Fibroblast of villous mesenchyme (primary cell): ENCODE data around the gene CIITA. TPM values are rescaled to one million over a fixed set of nuclear protein-coding genes. Genes with fewer than 3 reads are reported as not detected.
"Not testable (repeated sequence)": the region's sequence is repeated elsewhere in the genome, so short reads cannot be mapped to it uniquely, and the experiment has no call there.

Experiments
- DNase-seq: peaks from one replicate; pipeline ENCODE4 v3.0.0-alpha.2; 2010; ENCODE audit warnings: low read depth
- H3K4me3 ChIP-seq: 2 replicates; pipeline ENCODE4 v1.5.1; 2011; ENCODE audit warnings: low read depth, mild to moderate bottlenecking, low read length
- CTCF ChIP-seq: IDR thresholded peaks from 2 replicates; pipeline ENCODE4 v1.5.1; 2012; ENCODE audit warnings: low read depth, mild to moderate bottlenecking, low read length; ENCODE audit not compliant: insufficient read depth
- total RNA-seq: library from RNA; depleted of rRNA; stranded (reverse); fragments of >200 nt; gene quantifications from 2 replicates; pipeline ENCODE4 v1.2.3, GENCODE V29; 2012

CIITA gene
- total RNA-seq, 1 donor, result under 0.01 TPM

DNA sequence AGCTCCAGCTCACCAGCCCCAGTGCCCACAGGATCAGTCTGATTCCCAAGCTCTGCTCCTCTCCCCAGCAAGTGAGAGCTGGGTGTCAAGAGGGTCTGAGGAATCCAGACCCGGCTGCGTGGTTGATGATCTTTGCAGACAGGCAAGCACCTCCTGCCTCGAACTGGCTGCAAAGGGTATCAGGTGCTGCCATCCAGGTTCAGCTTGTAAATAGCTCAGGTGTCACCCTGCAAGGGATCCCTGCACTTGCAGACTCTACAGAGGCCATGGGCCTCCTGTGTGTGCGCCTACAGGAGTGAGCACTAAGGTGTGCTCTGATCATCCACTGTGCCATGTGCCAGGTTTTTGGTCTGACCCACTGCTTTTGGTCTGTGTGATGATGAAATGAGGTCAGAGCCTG lies 49.1 kb downstream of the CIITA start:
- no peak overlapping the region for H3K4me3 ChIP-seq
- no peak for DNase-seq
- no peak for TF ChIP-seq CTCF

GRCh38 chr16:10926867-10927266 lies 49.9 kb downstream of the CIITA start:
- H3K4me3 ChIP-seq, result no peak overlapping the region
- no peak for DNase-seq
- no peak for TF ChIP-seq CTCF

GRCh38 chr16:10927497-10928112 lies 50.6 kb downstream of the CIITA start:
- TF ChIP-seq CTCF, result no peak
- DNase-seq, result no peak
- H3K4me3 ChIP-seq, result no peak overlapping the region

DNA sequence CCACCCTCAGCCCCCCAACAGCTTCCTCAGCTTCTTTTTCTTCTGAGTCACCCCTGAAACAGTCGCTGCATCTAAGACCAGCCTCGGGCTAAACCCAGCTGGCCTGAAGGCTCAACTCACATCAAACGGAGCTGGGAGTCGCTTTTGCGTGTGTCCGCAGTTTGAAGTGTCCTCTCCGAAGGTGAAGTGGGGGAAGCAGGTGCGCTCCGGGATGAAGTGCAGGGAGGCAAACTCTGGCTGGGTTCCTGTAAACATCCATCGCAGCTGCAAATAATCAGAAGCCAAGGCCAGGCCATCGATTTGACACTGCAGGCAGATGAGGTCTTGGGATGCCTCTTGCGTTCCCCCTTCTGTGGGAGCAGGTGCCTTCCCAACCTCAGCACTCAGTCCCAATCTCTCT lies 52.1 kb downstream of the CIITA start:
- not testable (repeated sequence) for DNase-seq, H3K4me3 ChIP-seq

- H3K4me3 ChIP-seq, result no peak overlapping the region
- TF ChIP-seq CTCF, result no peak
- no peak for DNase-seq
Observed at GRCh38 chr16:10929853-10930754, 53.1 kb downstream of the CIITA start.

DNA sequence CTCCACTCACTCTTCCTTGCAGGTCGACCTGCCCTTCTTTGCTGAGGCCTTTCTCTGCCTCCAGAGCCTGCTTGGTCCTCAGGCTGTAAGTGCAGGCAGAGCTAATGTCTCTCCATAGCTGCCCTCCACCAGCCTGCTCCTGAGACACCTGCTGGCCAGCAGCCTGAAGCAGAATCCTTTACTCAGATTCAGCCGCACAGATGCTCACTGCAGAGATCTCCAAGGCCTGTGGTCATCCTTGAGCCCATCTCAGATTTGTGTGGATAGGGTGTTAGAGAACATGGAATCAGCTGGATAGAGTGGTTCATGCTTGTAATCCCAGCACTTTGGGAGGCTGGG lies 53.7 kb downstream of the CIITA start:
- no peak overlapping the region for H3K4me3 ChIP-seq
- no peak for TF ChIP-seq CTCF
- no peak for DNase-seq

GRCh38 chr16:10931134-10931533 lies 54.1 kb downstream of the CIITA start:
- H3K4me3 ChIP-seq, result no peak overlapping the region
- TF ChIP-seq CTCF, result no peak
- DNase-seq, result no peak
